Glomerular visceral epithelial cell (primary cell): ENCODE data around the gene CDC42BPA.
"Not testable (repeated sequence)": the region's sequence is repeated elsewhere in the genome, so short reads cannot be mapped to it uniquely, and the experiment has no call there.

Experiments
- DNase-seq: peaks from one replicate; pipeline ENCODE4 v3.0.0-alpha.2; 2016; ENCODE audit errors: extremely low spot score

Gene CDC42BPA

GRCh38 chr1:227308367-227309336, 9.6 kb downstream of the CDC42BPA start:
- DNase-seq, result no peak

- no peak for DNase-seq
These were observed 11.6 kb downstream of the CDC42BPA start for GRCh38 chr1:227306689-227307088.

GRCh38 chr1:227305894-227306626, 12.2 kb downstream of the CDC42BPA start:
- DNase-seq, result no peak

- DNase-seq, result no peak
These were observed 13.6 kb downstream of the CDC42BPA start for GRCh38 chr1:227304665-227305064.

GRCh38 chr1:227303662-227304061, 14.6 kb downstream of the CDC42BPA start:
- no peak for DNase-seq

- DNase-seq, result no peak
These were observed 17.6 kb downstream of the CDC42BPA start for GRCh38 chr1:227300682-227301081.

GRCh38 chr1:227299688-227300087, 18.6 kb downstream of the CDC42BPA start:
- no peak for DNase-seq

- no peak for DNase-seq
These were observed 19.1 kb downstream of the CDC42BPA start for GRCh38 chr1:227299241-227299627.

GRCh38 chr1:227298512-227299240, 19.6 kb downstream of the CDC42BPA start:
- DNase-seq, result no peak

- DNase-seq, result no peak
These were observed 21.1 kb downstream of the CDC42BPA start for GRCh38 chr1:227297073-227297793.

- no peak for DNase-seq
These were observed 22.7 kb downstream of the CDC42BPA start for GRCh38 chr1:227295609-227296008.

- DNase-seq, result no peak
These were observed 32.5 kb downstream of the CDC42BPA start for GRCh38 chr1:227285745-227286144.

GRCh38 chr1:227281371-227281770, 36.9 kb downstream of the CDC42BPA start:
- no peak for DNase-seq

GRCh38 chr1:227280836-227281235, 37.5 kb downstream of the CDC42BPA start:
- no peak for DNase-seq

GRCh38 chr1:227276156-227276693, 42.1 kb downstream of the CDC42BPA start:
- DNase-seq, result not testable (repeated sequence)

- DNase-seq, result peak; percentile 33
These were observed 44.7 kb downstream of the CDC42BPA start for GRCh38 chr1:227273557-227273956.

- no peak for DNase-seq
These were observed 45.9 kb downstream of the CDC42BPA start for GRCh38 chr1:227272428-227272827.

- DNase-seq, result no peak
These were observed 47.7 kb downstream of the CDC42BPA start for GRCh38 chr1:227270554-227270953.

- no peak for DNase-seq
These were observed 49.3 kb downstream of the CDC42BPA start for GRCh38 chr1:227268943-227269342.

GRCh38 chr1:227265891-227266290, 52.4 kb downstream of the CDC42BPA start:
- no peak for DNase-seq

- no peak for DNase-seq
These were observed 54.4 kb downstream of the CDC42BPA start for GRCh38 chr1:227263869-227264268.
